CD4-positive, alpha-beta T cell (primary cell): Measurements from ENCODE around the gene CDH4. TPM values are rescaled to one million over a fixed set of nuclear protein-coding genes. Genes with fewer than 3 reads are reported as not detected.

Experiments used
- ATAC-seq: fragments of 200-7000 bp; cut with Tn5 transposase; one replicate; pipeline ENCODE4 v1.10.0; 2022; ENCODE audit warnings: mild to moderate bottlenecking; ENCODE audit not compliant: poor library complexity
- CTCF ChIA-PET: fragments of 350-600 bp; sonication (Branson Sonifier 250); formaldehyde crosslinking; loops from one replicate; lab custom pipeline; 2021; ENCODE audit warnings: antibody characterized with exemption, inconsistent platforms; lab: Charles Lee
- POLR2A ChIA-PET: fragments of 350-600 bp; sonication (Branson Sonifier 250); formaldehyde crosslinking; loops from one replicate; lab custom pipeline; 2021; ENCODE audit warnings: antibody characterized with exemption, inconsistent platforms; lab: Charles Lee
- DNase-seq, 14 experiments: peaks; one replicate each; pipeline ENCODE4 v3.0.0-alpha.2; 2013 to 2020; ENCODE audit warnings: mixed read lengths in 2 of 14
- H3K27ac ChIP-seq, 2 donors: one replicate each; pipeline versions ENCODE4 v1.5.1 to v1.7.0; 2013; ENCODE audit warnings: low read length in 2 of 2, low read depth in 1 of 2, mild to moderate bottlenecking in 1 of 2
- H3K27me3 ChIP-seq, 2 experiments: 1 replicate in 1 of 2; 2 replicates in 1 of 2; pipeline versions ENCODE4 v1.6.1 to v1.7.0; 2013; ENCODE audit warnings: low read length in 2 of 2, control low read depth in 1 of 2, mild to moderate bottlenecking in 1 of 2, moderate library complexity in 1 of 2; ENCODE audit not compliant: insufficient read depth in 2 of 2, control insufficient read depth in 1 of 2
- H3K36me3 ChIP-seq: one replicate; pipeline ENCODE4 v1.6.1; 2013; ENCODE audit warnings: low read length, control low read depth; ENCODE audit not compliant: insufficient read depth
- H3K4me1 ChIP-seq: one replicate; pipeline ENCODE4 v1.6.1; 2013; ENCODE audit warnings: low read length, control low read depth; ENCODE audit not compliant: insufficient read depth
- H3K4me3 ChIP-seq: one replicate; pipeline ENCODE4 v1.5.1; 2013; ENCODE audit warnings: mild to moderate bottlenecking, low read length, moderate library complexity
- H3K9me3 ChIP-seq, 2 experiments: 1 replicate in 1 of 2; 2 replicates in 1 of 2; pipeline versions ENCODE4 v1.6.1 to v1.7.0; 2013; ENCODE audit warnings: low read length in 2 of 2, mild to moderate bottlenecking in 2 of 2, control low read depth in 1 of 2, moderate library complexity in 1 of 2; ENCODE audit not compliant: control insufficient read depth in 1 of 2, insufficient read depth in 1 of 2
- H3K27ac Mint-ChIP-seq: one replicate; pipeline ENCODE4 v1.8.0; 2020; ENCODE audit warnings: mixed read lengths
- H3K27me3 Mint-ChIP-seq: one replicate; pipeline ENCODE4 v1.8.0; 2021; ENCODE audit warnings: mixed read lengths
- H3K36me3 Mint-ChIP-seq: one replicate; pipeline ENCODE4 v1.8.0; 2021; ENCODE audit warnings: low read depth, mixed read lengths
- H3K4me1 Mint-ChIP-seq: one replicate; pipeline ENCODE4 v1.8.0; 2021; ENCODE audit warnings: low read depth, mixed read lengths
- H3K4me3 Mint-ChIP-seq: one replicate; pipeline ENCODE4 v1.8.0; 2020; ENCODE audit warnings: mild to moderate bottlenecking, mixed read lengths
- H3K9me3 Mint-ChIP-seq: one replicate; pipeline ENCODE4 v1.8.0; 2020; ENCODE audit warnings: mixed read lengths
- CTCF ChIP-seq: fragments of 200-600 bp; IDR thresholded peaks from one replicate; pipeline ENCODE4 v1.8.0; 2022; ENCODE audit warnings: antibody characterized with exemption, mild to moderate bottlenecking
- intact Hi-C, 2 experiments: fragments of 100-400 bp; cut with DNase I in 1 of 2; cut with micrococcal nuclease in 1 of 2; formaldehyde crosslinking; loops; one replicate each; pipeline versions ENCODE4 v1.15.1 to v1.9.0; 2023 to 2025; cut with DNase I, micrococcal nuclease
- total RNA-seq, 174 experiments: library from RNA in 2 of 174; stranded (reverse) in 2 of 174; gene quantifications; one replicate each; pipeline ENCODE4 v1.2.3 and lab custom pipeline; 2021 to 2026

The CDH4 gene
- total RNA-seq, 2 experiments from 2014 or later, result 0.11 TPM

- H3K36me3 Mint-ChIP-seq, result no peaks in the 10 kb centered on the region
- H3K27ac Mint-ChIP-seq, result no peak overlapping the region
- Histone ChIP-seq H3K36me3 (no peaks in the 10 kb centered on the region), H3K4me3 (no peak overlapping the region), H3K27me3 (no peaks in the 10 kb centered on the region), H3K9me3 (peaks cover 0 to 33% of the 10 kb centered on the region in 2 experiments), H3K4me1 (no peaks in the 10 kb centered on the region), H3K27ac (no peak overlapping the region)
- no peaks in the 10 kb centered on the region for H3K27me3 Mint-ChIP-seq
- no peak overlapping the region for H3K4me3 Mint-ChIP-seq
- H3K4me1 Mint-ChIP-seq, result no peaks in the 10 kb centered on the region
- ATAC-seq (no peak), DNase-seq (no peak)
- no peak for TF ChIP-seq CTCF
- H3K9me3 Mint-ChIP-seq, result no peaks in the 10 kb centered on the region
- CTCF ChIA-PET, result no interaction called here
- POLR2A ChIA-PET, result no interaction called here
- intact Hi-C loops, result no loop called here
Observed at GRCh38 chr20:61871160-61871559, 619.1 kb downstream of the CDH4 start.

DNA sequence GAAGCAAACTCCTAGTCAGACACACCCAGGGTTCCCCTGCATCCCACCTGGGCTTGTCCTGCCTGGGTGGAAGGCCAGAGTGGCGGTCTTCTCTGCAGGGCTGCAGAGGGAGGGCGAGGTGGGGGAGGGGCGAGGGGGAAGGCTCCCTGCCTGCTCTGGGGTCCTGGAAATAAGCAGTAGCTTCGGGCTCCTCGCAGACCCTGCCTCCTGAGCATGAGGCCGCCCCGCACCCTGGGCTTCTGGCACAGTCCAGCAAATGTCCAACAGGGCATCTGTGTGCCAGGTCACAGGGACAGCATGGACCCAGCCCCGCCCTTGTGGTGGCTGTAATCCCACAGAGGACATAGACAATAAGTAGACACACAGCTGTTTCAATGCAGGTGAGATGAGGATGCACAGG, 619.9 kb downstream of the CDH4 start:
- no peaks in the 10 kb centered on the region for H3K4me1 Mint-ChIP-seq
- Histone ChIP-seq H3K27me3 (no peaks in the 10 kb centered on the region), H3K36me3 (no peaks in the 10 kb centered on the region), H3K9me3 (peaks cover 0 to 29% of the 10 kb centered on the region in 2 experiments), H3K4me3 (no peak overlapping the region), H3K4me1 (no peaks in the 10 kb centered on the region), H3K27ac (no peak overlapping the region)
- POLR2A ChIA-PET, result no interaction called here
- DNase-seq (no peak), ATAC-seq (no peak)
- no peaks in the 10 kb centered on the region for H3K9me3 Mint-ChIP-seq
- no peak overlapping the region for H3K4me3 Mint-ChIP-seq
- no peaks in the 10 kb centered on the region for H3K36me3 Mint-ChIP-seq
- CTCF ChIA-PET, result no interaction called here
- no peak for TF ChIP-seq CTCF
- no peak overlapping the region for H3K27ac Mint-ChIP-seq
- intact Hi-C loops, result no loop called here
- H3K27me3 Mint-ChIP-seq, result no peaks in the 10 kb centered on the region

- Histone ChIP-seq H3K27ac (no peak overlapping the region), H3K4me1 (no peaks in the 10 kb centered on the region), H3K4me3 (no peak overlapping the region), H3K36me3 (no peaks in the 10 kb centered on the region), H3K9me3 (peaks cover 0 to 29% of the 10 kb centered on the region in 2 experiments), H3K27me3 (no peaks in the 10 kb centered on the region)
- no peak for TF ChIP-seq CTCF
- H3K4me1 Mint-ChIP-seq, result no peaks in the 10 kb centered on the region
- H3K27me3 Mint-ChIP-seq, result no peaks in the 10 kb centered on the region
- no peak overlapping the region for H3K27ac Mint-ChIP-seq
- ChIA-PET POLR2A (no interaction called here), CTCF (no interaction called here)
- no peaks in the 10 kb centered on the region for H3K9me3 Mint-ChIP-seq
- H3K36me3 Mint-ChIP-seq, result no peaks in the 10 kb centered on the region
- intact Hi-C loops, result no loop called here
- DNase-seq (no peak), ATAC-seq (no peak)
- H3K4me3 Mint-ChIP-seq, result no peak overlapping the region
Observed at GRCh38 chr20:61872371-61872900, 620.4 kb downstream of the CDH4 start.
